H9 (cell line): ENCODE measurements around the gene ADGRG1. TPM values are rescaled to one million over a fixed set of nuclear protein-coding genes. Genes with fewer than 3 reads are reported as not detected.

Experiments used
- DNase-seq: peaks from one replicate; pipeline ENCODE4 v3.0.0-alpha.2; 2017
- H2AFZ ChIP-seq: one replicate; pipeline ENCODE4 v1.6.1; 2013; ENCODE audit warnings: mild to moderate bottlenecking, low read length, control low read depth, moderate library complexity
- H2AK5ac ChIP-seq: 2 replicates; pipeline ENCODE4 v1.6.1; 2013; ENCODE audit warnings: low read length, control low read depth, mixed read lengths; ENCODE audit not compliant: insufficient read length
- H2BK120ac ChIP-seq: one replicate; pipeline ENCODE4 v1.6.1; 2013; ENCODE audit warnings: low read depth, mild to moderate bottlenecking, low read length, control low read depth, inconsistent platforms; ENCODE audit not compliant: poor library complexity, severe bottlenecking
- H2BK12ac ChIP-seq: 2 replicates; pipeline ENCODE4 v1.6.1; 2013; ENCODE audit warnings: low read length, control low read depth, mixed read lengths, low read depth; ENCODE audit not compliant: insufficient read length
- H2BK15ac ChIP-seq: 2 replicates; pipeline ENCODE4 v1.6.1; 2013; ENCODE audit warnings: low read depth, low read length, control low read depth
- H2BK20ac ChIP-seq: one replicate; pipeline ENCODE4 v1.6.1; 2013; ENCODE audit warnings: low read depth, mild to moderate bottlenecking, low read length, control low read depth, inconsistent platforms; ENCODE audit not compliant: poor library complexity, severe bottlenecking
- H2BK5ac ChIP-seq: 2 replicates; pipeline ENCODE4 v1.6.1; 2013; ENCODE audit warnings: low read length, control low read depth, mixed read lengths; ENCODE audit not compliant: insufficient read length
- H3K14ac ChIP-seq: 2 replicates; pipeline ENCODE4 v1.6.1; 2013; ENCODE audit warnings: low read length, control low read depth; ENCODE audit not compliant: insufficient read depth
- H3K18ac ChIP-seq: 2 replicates; pipeline ENCODE4 v1.6.1; 2013; ENCODE audit warnings: low read depth, mild to moderate bottlenecking, mixed read lengths, low read length, control low read depth; ENCODE audit not compliant: insufficient read length
- H3K23ac ChIP-seq: 2 replicates; pipeline ENCODE4 v1.6.1; 2013; ENCODE audit warnings: low read length, control low read depth, mixed read lengths, low read depth; ENCODE audit not compliant: insufficient read length
- H3K23me2 ChIP-seq: 2 replicates; pipeline ENCODE4 v1.6.1; 2013; ENCODE audit warnings: low read depth, mild to moderate bottlenecking, mixed read lengths, low read length, control low read depth; ENCODE audit not compliant: insufficient read length, poor library complexity, severe bottlenecking
- H3K27ac ChIP-seq: 2 replicates; pipeline ENCODE4 v1.5.1; 2013; ENCODE audit warnings: low read length, control low read depth, mixed read lengths, low read depth; ENCODE audit not compliant: insufficient read length
- H3K27me3 ChIP-seq: 2 replicates; pipeline ENCODE4 v1.6.1; 2013; ENCODE audit warnings: low read length, control low read depth, inconsistent platforms; ENCODE audit not compliant: insufficient read depth
- H3K4ac ChIP-seq: 2 replicates; pipeline ENCODE4 v1.6.1; 2013; ENCODE audit warnings: low read depth, mild to moderate bottlenecking, control low read depth, inconsistent platforms, low read length, moderate library complexity
- H3K4me1 ChIP-seq: 2 replicates; pipeline ENCODE4 v1.6.1; 2013; ENCODE audit warnings: low read length, control low read depth, inconsistent platforms; ENCODE audit not compliant: insufficient read depth
- H3K4me2 ChIP-seq: 2 replicates; pipeline ENCODE4 v1.6.1; 2013; ENCODE audit warnings: low read length, control low read depth, mixed read lengths; ENCODE audit not compliant: insufficient read length, insufficient read depth
- H3K56ac ChIP-seq: 2 replicates; pipeline ENCODE4 v1.6.1; 2013; ENCODE audit warnings: low read depth, mild to moderate bottlenecking, mixed read lengths, low read length, control low read depth; ENCODE audit not compliant: insufficient read length
- H3K79me1 ChIP-seq: 2 replicates; pipeline ENCODE4 v1.6.1; 2013; ENCODE audit warnings: low read depth, mild to moderate bottlenecking, moderate library complexity, low read length, control low read depth, inconsistent platforms; ENCODE audit not compliant: insufficient read depth, poor library complexity, severe bottlenecking
- H3K79me2 ChIP-seq: 2 replicates; pipeline ENCODE4 v1.6.1; 2013; ENCODE audit warnings: low read length, control low read depth, inconsistent platforms; ENCODE audit not compliant: insufficient read depth
- H3K9ac ChIP-seq: 2 replicates; pipeline ENCODE4 v1.6.1; 2013; ENCODE audit warnings: low read length, control low read depth, mixed read lengths; ENCODE audit not compliant: insufficient read length; ENCODE audit errors: extremely low read depth
- H3K9me3 ChIP-seq: one replicate; pipeline ENCODE4 v1.6.1; 2013; ENCODE audit warnings: low read depth, low read length, inconsistent platforms; ENCODE audit not compliant: control insufficient read depth
- H3T11ph ChIP-seq: one replicate; pipeline ENCODE4 v1.6.1; 2013; ENCODE audit warnings: mild to moderate bottlenecking, low read length, control low read depth, inconsistent platforms
- H4K20me1 ChIP-seq: one replicate; pipeline ENCODE4 v1.6.1; 2013; ENCODE audit not compliant: control insufficient read depth, insufficient read length, insufficient read depth
- H4K5ac ChIP-seq: 2 replicates; pipeline ENCODE4 v1.6.1; 2013; ENCODE audit warnings: low read depth, mild to moderate bottlenecking, mixed read lengths, low read length, control low read depth; ENCODE audit not compliant: insufficient read length
- H4K8ac ChIP-seq: replicated peaks from 2 replicates; pipeline ENCODE4 v1.6.1; 2013; ENCODE audit warnings: low read length, control low read depth, mixed read lengths, low read depth; ENCODE audit not compliant: insufficient read length
- H4K91ac ChIP-seq: 2 replicates; pipeline ENCODE4 v1.6.1; 2013; ENCODE audit warnings: low read depth, mild to moderate bottlenecking, moderate library complexity, mixed read lengths, low read length, control low read depth; ENCODE audit not compliant: insufficient read length
- H3K27ac Mint-ChIP-seq, 3 experiments: 2 replicates in 2 of 3; 3 replicates in 1 of 3; pipeline ENCODE4 v1.8.0; 2020 to 2021; ENCODE audit warnings: mixed read lengths in 3 of 3, mild to moderate bottlenecking in 1 of 3, moderate library complexity in 1 of 3
- H3K27me3 Mint-ChIP-seq: 2 replicates; pipeline ENCODE4 v1.8.0; 2021; ENCODE audit warnings: low read depth, mild to moderate bottlenecking, moderate library complexity, mixed read lengths
- H3K36me3 Mint-ChIP-seq, 3 experiments: 2 replicates in 2 of 3; 3 replicates in 1 of 3; pipeline ENCODE4 v1.8.0; 2020 to 2021; ENCODE audit warnings: low read depth in 3 of 3, mixed read lengths in 3 of 3; ENCODE audit not compliant: insufficient read depth in 1 of 3
- H3K4me1 Mint-ChIP-seq, 2 experiments: 2 replicates each; pipeline ENCODE4 v1.8.0; 2020; ENCODE audit warnings: mixed read lengths in 2 of 2
- H3K4me3 Mint-ChIP-seq, 2 experiments: 2 replicates in 1 of 2; 3 replicates in 1 of 2; pipeline ENCODE4 v1.8.0; 2020 to 2021; ENCODE audit warnings: mild to moderate bottlenecking in 2 of 2, mixed read lengths in 2 of 2, moderate library complexity in 1 of 2
- H3K9me3 Mint-ChIP-seq, 2 experiments: 2 replicates in 1 of 2; 3 replicates in 1 of 2; pipeline ENCODE4 v1.8.0; 2020; ENCODE audit warnings: mild to moderate bottlenecking in 2 of 2, mixed read lengths in 2 of 2, moderate library complexity in 1 of 2
- CTCF ChIP-seq: fragments of 200-600 bp; sonication (generic); conservative IDR thresholded peaks from 3 replicates; pipeline ENCODE4 v1.8.0; 2021; ENCODE audit warnings: antibody characterized with exemption, mild to moderate bottlenecking
- WGBS: extraction: QIAGEN DNeasy Blood & Tissue Kit; methylation state at CpG from one replicate; pipeline ENCODE4 v1.1.7; 2013; ENCODE audit warnings: missing lambda C conversion rate, low lambda C conversion rate, mixed read lengths; ENCODE audit not compliant: insufficient read length; ENCODE audit errors: extremely low coverage; 5-methylcytosine and 5-hydroxymethylcytosine counted together
- total RNA-seq: library from RNA; stranded (reverse); gene quantifications from 2 replicates; pipeline ENCODE4 v1.2.1, GENCODE V29; 2021

ADGRG1 gene
- total RNA-seq, 1 experiment from 2014 or later, result 1.1 TPM

- Histone ChIP-seq H4K91ac (no peak overlapping the region), H2AK5ac (no peak overlapping the region), H2BK15ac (no peak overlapping the region), H2AFZ (no peak overlapping the region), H2BK20ac (no peak overlapping the region), H3K4me2 (no peak overlapping the region), H3K79me1 (no peaks in the 10 kb centered on the region), H4K20me1 (no peaks in the 10 kb centered on the region), H3K18ac (no peak overlapping the region), H3K27ac (no peak overlapping the region), H3K9ac (no peak overlapping the region), H3K79me2 (no peaks in the 10 kb centered on the region), H3K4ac (no peak overlapping the region), H4K8ac (no peak overlapping the region), H3T11ph (no peak overlapping the region), H3K4me1 (no peaks in the 10 kb centered on the region), H3K14ac (no peak overlapping the region), H3K56ac (no peak overlapping the region), H3K23ac (no peak overlapping the region), H3K9me3 (no peaks in the 10 kb centered on the region), H2BK12ac (no peak overlapping the region), H3K23me2 (no peaks in the 10 kb centered on the region), H4K5ac (no peak overlapping the region), H3K27me3 (no peaks in the 10 kb centered on the region), H2BK5ac (no peak overlapping the region), H2BK120ac (no peak overlapping the region)
- Mint-ChIP-seq H3K9me3 (no peaks in the 10 kb centered on the region), H3K27me3 (peaks cover 24% of the 10 kb centered on the region), H3K4me3 (no peak overlapping the region), H3K36me3 (no peaks in the 10 kb centered on the region), H3K4me1 (no peaks in the 10 kb centered on the region), H3K27ac (no peak overlapping the region)
- no peak for DNase-seq
- TF ChIP-seq CTCF, result no peak
- no CpG with 5 or more reads among the region's 8 CpGs for WGBS
Observed at GRCh38 chr16:57713596-57713995, 85.2 kb downstream of the ADGRG1 start.
